GM21786 (cell line): ENCODE data around the gene GATA1.
"Not testable (repeated sequence)": the region's sequence is repeated elsewhere in the genome, so short reads cannot be mapped to it uniquely, and the experiment has no call there.

Source experiments
- ATAC-seq: cut with Tn5 transposase; IDR thresholded peaks from one replicate; pipeline ENCODE4 v1.9.1; 2021; ENCODE audit not compliant: unreplicated experiment

GATA1 gene

GRCh38 chrX:48806081-48806480 lies 19.7 kb downstream of the GATA1 start:
- no peak for ATAC-seq

GRCh38 chrX:48813644-48814043 lies 27.3 kb downstream of the GATA1 start:
- ATAC-seq, result no peak

- no peak for ATAC-seq
Observed at GRCh38 chrX:48814722-48815121, 28.3 kb downstream of the GATA1 start.

GRCh38 chrX:48815266-48815665 lies 28.9 kb downstream of the GATA1 start:
- ATAC-seq, result no peak

GRCh38 chrX:48816014-48816810 lies 29.8 kb downstream of the GATA1 start:
- ATAC-seq, result no peak

GRCh38 chrX:48818098-48818497 lies 31.7 kb downstream of the GATA1 start:
- ATAC-seq, result no peak

GRCh38 chrX:48818866-48819265 lies 32.5 kb downstream of the GATA1 start:
- no peak for ATAC-seq

- not testable (repeated sequence) for ATAC-seq
Observed at GRCh38 chrX:48819394-48819793, 33.0 kb downstream of the GATA1 start.

- ATAC-seq, result no peak
Observed at GRCh38 chrX:48823053-48823452, 36.7 kb downstream of the GATA1 start.

- no peak for ATAC-seq
Observed at GRCh38 chrX:48824066-48824465, 37.7 kb downstream of the GATA1 start.

- no peak for ATAC-seq
Observed at GRCh38 chrX:48826135-48826875, 39.9 kb downstream of the GATA1 start, which contains the start of gene ERAS. TSS of gene ERAS (plus strand) at chrX:48826513. CDS start at chrX:48829124, 2,611 bp downstream.

- no peak for ATAC-seq
Observed at GRCh38 chrX:48826876-48827653, 40.7 kb downstream of the GATA1 start.

GRCh38 chrX:48827654-48827968 lies 41.2 kb downstream of the GATA1 start:
- ATAC-seq, result no peak

GRCh38 chrX:48829016-48829735 lies 42.8 kb downstream of the GATA1 start:
- no peak for ATAC-seq

GRCh38 chrX:48831136-48831908 lies 44.9 kb downstream of the GATA1 start:
- ATAC-seq, result no peak

GRCh38 chrX:48831909-48832291 lies 45.5 kb downstream of the GATA1 start:
- ATAC-seq, result no peak

- no peak for ATAC-seq
Observed at GRCh38 chrX:48833542-48834138, 47.2 kb downstream of the GATA1 start.

GRCh38 chrX:48834383-48834709 lies 48.0 kb downstream of the GATA1 start:
- no peak for ATAC-seq

- ATAC-seq, result no peak
Observed at GRCh38 chrX:48835524-48836329, 49.3 kb downstream of the GATA1 start, which contains the start of gene PCSK1N. TSS of gene PCSK1N (minus strand) at chrX:48835610. CDS start at chrX:48835532, 78 bp downstream.
